ENCODE results near the gene IGSF10.

DNA sequence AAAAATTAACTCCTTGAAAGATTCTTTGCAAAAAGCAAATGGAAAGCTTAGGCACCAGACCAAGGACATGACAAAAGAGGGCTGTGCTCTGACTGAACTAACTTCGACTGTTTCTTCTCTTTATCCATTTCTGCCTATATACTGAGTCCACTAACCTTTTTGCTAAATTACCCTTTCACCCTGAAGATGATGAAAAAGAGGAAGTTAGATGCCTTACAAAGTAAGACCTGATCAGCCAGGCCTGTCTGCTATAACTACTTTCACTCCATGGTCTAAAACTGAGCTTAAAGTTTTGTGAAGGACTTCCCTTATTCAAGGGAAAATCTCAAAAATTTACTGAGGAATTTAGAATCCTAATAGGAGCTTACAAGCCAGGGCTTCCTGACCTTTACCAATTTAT lies 6.2 kb upstream of the IGSF10 start:
- TF ChIP-seq, protein P1, sequence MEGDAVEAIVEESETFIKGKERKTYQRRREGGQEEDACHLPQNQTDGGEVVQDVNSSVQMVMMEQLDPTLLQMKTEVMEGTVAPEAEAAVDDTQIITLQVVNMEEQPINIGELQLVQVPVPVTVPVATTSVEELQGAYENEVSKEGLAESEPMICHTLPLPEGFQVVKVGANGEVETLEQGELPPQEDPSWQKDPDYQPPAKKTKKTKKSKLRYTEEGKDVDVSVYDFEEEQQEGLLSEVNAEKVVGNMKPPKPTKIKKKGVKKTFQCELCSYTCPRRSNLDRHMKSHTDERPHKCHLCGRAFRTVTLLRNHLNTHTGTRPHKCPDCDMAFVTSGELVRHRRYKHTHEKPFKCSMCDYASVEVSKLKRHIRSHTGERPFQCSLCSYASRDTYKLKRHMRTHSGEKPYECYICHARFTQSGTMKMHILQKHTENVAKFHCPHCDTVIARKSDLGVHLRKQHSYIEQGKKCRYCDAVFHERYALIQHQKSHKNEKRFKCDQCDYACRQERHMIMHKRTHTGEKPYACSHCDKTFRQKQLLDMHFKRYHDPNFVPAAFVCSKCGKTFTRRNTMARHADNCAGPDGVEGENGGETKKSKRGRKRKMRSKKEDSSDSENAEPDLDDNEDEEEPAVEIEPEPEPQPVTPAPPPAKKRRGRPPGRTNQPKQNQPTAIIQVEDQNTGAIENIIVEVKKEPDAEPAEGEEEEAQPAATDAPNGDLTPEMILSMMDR (IDR thresholded peaks at IDR 0.05), result no peak
- TF ChIP-seq ZFX (IDR thresholded peaks at IDR 0.05; ENCODE audit: borderline replicate concordance), result no peak
